Activated naive CD4-positive, alpha-beta T cell treated with anti-CD3 and anti-CD28 coated beads for 36 hours (primary cell): ENCODE results near the gene RSKR. TPM values are rescaled to one million over a fixed set of nuclear protein-coding genes. Genes with fewer than 3 reads are reported as not detected.

Source experiments
- CTCF ChIA-PET: fragments of 350-600 bp; sonication (Branson Sonifier 250); formaldehyde crosslinking; loops from one replicate; lab custom pipeline; 2021; ENCODE audit warnings: antibody characterized with exemption; lab: Charles Lee
- DNase-seq: peaks from one replicate; pipeline ENCODE4 v3.0.0-alpha.2; 2020
- H3K27ac Mint-ChIP-seq: one replicate; pipeline ENCODE4 v1.8.0; 2021; ENCODE audit warnings: mild to moderate bottlenecking, mixed read lengths
- H3K27me3 Mint-ChIP-seq: one replicate; pipeline ENCODE4 v1.8.0; 2021; ENCODE audit warnings: low read depth, mixed read lengths
- H3K36me3 Mint-ChIP-seq: one replicate; pipeline ENCODE4 v1.8.0; 2021; ENCODE audit warnings: low read depth, mixed read lengths
- H3K4me1 Mint-ChIP-seq: one replicate; pipeline ENCODE4 v1.8.0; 2021; ENCODE audit warnings: low read depth, mixed read lengths
- H3K4me3 Mint-ChIP-seq: one replicate; pipeline ENCODE4 v1.8.0; 2021; ENCODE audit warnings: mild to moderate bottlenecking, moderate library complexity, mixed read lengths
- H3K9me3 Mint-ChIP-seq: one replicate; pipeline ENCODE4 v1.8.0; 2021; ENCODE audit warnings: mixed read lengths
- intact Hi-C: fragments of 100-400 bp; cut with micrococcal nuclease; formaldehyde crosslinking; loops from one replicate; pipeline ENCODE4 v1.15.1; 2023
- total RNA-seq, 2 experiments: library from RNA; stranded (reverse); gene quantifications; one replicate each; pipeline ENCODE4 v1.2.3, GENCODE V29; 2021

The RSKR gene
- total RNA-seq, 2 experiments from 2014 or later: 15.6 TPM

DNA sequence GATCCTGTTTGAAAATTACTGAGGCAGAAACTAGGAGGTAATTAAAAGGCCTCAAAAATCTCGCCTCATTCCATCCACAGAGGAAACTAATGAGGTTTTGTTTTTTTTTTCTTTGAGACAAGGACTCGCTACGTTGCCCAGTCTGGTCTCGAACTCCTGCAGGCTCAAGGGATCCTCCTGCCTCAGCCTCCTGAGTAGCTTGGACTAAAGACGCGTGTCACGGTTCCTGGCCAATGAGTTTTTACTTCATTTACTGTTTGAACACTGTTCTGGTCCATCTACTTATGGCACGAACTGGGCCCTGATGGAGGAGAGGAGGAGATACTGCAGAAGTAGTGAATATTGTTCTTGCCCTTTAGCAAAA, 31.6 kb upstream of the RSKR start:
- H3K4me1 Mint-ChIP-seq: peaks cover 36% of the 10 kb centered on the region
- no peaks in the 10 kb centered on the region for H3K9me3 Mint-ChIP-seq
- H3K27me3 Mint-ChIP-seq: no peaks in the 10 kb centered on the region
- peak overlapping the region; percentile 84 for H3K4me3 Mint-ChIP-seq
- CTCF ChIA-PET: interaction anchor here (0.8 to 4.5 kb wide), 8 partner anchors 16 to 119 kb away, joined by 3 to 56 read pairs (median 6); partner anchors contain the start of genes PIGS, SDF2, SUPT6H and TLCD1
- DNase-seq: peak; percentile 14
- H3K36me3 Mint-ChIP-seq: peaks cover 29% of the 10 kb centered on the region
- H3K27ac Mint-ChIP-seq: peak overlapping the region; percentile 86
- intact Hi-C loops: loop anchor here (1.0 to 5.0 kb wide), 8 partner anchors 16 to 307 kb away; partner anchors contain the start of genes DHRS13, PIGS, PROCA1 and SDF2

GRCh38 chr17:28644787-28645575, 31.0 kb upstream of the RSKR start, which contains the start of gene BLTP2:
TSS of gene BLTP2 (minus strand) at chr17:28645158. CDS start at chr17:28645056, 102 bp downstream.
- peak within 1 kb of the TSS; percentile 86 for H3K27ac Mint-ChIP-seq
- H3K9me3 Mint-ChIP-seq: no peaks in the 10 kb centered on the region
- CTCF ChIA-PET: interaction anchor here (1.0 to 4.5 kb wide), 10 partner anchors 10 to 257 kb away, joined by 3 to 56 read pairs (median 3); partner anchors contain the start of genes DHRS13, SDF2, SUPT6H and TLCD1
- peaks cover 36% of the 10 kb centered on the region for H3K4me1 Mint-ChIP-seq
- H3K36me3 Mint-ChIP-seq: peaks cover 30% of the 10 kb centered on the region
- intact Hi-C loops: loop anchor here (1.0 to 5.0 kb wide), 8 partner anchors 16 to 307 kb away; partner anchors contain the start of genes DHRS13, PIGS, PROCA1 and SDF2
- peak within 1 kb of the TSS; percentile 84 for H3K4me3 Mint-ChIP-seq
- peak; percentile 96 for DNase-seq
- no peaks in the 10 kb centered on the region for H3K27me3 Mint-ChIP-seq

- peak overlapping the region; percentile 65 for H3K27ac Mint-ChIP-seq
- H3K36me3 Mint-ChIP-seq: peaks cover 35% of the 10 kb centered on the region
- DNase-seq: peak; percentile 42
- H3K9me3 Mint-ChIP-seq: no peaks in the 10 kb centered on the region
- peaks cover 39% of the 10 kb centered on the region for H3K4me1 Mint-ChIP-seq
- no peaks in the 10 kb centered on the region for H3K27me3 Mint-ChIP-seq
- intact Hi-C loops: loop anchor here (2.0 kb wide), 2 partner anchors 67 to 73 kb away; partner anchors contain the start of genes PIGS and PROCA1
- CTCF ChIA-PET: interaction anchor here (0.8 to 4.5 kb wide), 13 partner anchors 9 to 258 kb away, joined by 3 to 56 read pairs (median 3); partner anchors contain the start of genes ALDOC, DHRS13, SDF2 and SUPT6H
- H3K4me3 Mint-ChIP-seq: peak overlapping the region; percentile 84
Observed at GRCh38 chr17:28643983-28644786, 30.2 kb upstream of the RSKR start.

DNA sequence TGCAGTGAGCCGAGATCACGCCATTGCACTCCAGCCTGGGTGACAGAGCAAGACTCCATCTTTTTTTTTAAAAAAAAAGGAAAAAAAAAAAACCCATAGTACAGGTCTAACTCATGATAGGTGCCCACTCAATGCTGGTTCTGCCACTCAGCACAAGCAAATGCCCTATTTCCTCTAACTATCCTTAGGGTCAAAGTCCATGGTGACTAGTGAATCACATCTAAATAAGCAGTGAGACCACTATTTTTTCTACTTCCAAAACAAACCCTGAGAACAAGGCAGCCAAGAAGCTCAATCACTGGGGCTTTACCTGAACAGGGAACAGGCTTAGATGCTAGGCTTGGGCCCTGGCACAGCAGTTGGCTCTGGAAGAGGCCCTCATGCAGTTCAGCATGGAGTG, 27.6 kb upstream of the RSKR start:
- no peak for DNase-seq
- intact Hi-C loops: no loop called here
- H3K27me3 Mint-ChIP-seq: no peaks in the 10 kb centered on the region
- H3K36me3 Mint-ChIP-seq: peaks cover 56% of the 10 kb centered on the region
- H3K27ac Mint-ChIP-seq: no peak overlapping the region
- CTCF ChIA-PET: interaction anchor here (0.9 kb wide), 1 partner anchor 11 kb away, joined by 3 read pairs; no protein-coding TSS in a partner anchor
- H3K9me3 Mint-ChIP-seq: no peaks in the 10 kb centered on the region
- peaks cover 36% of the 10 kb centered on the region for H3K4me1 Mint-ChIP-seq
- H3K4me3 Mint-ChIP-seq: no peak overlapping the region

- CTCF ChIA-PET: interaction anchor here (1.1 kb wide), 1 partner anchor 30 kb away, joined by 4 read pairs; no protein-coding TSS in a partner anchor
- intact Hi-C loops: no loop called here
- H3K9me3 Mint-ChIP-seq: no peaks in the 10 kb centered on the region
Observed at GRCh38 chr17:28635506-28635905, 21.5 kb upstream of the RSKR start.

GRCh38 chr17:28634206-28634865, 20.4 kb upstream of the RSKR start:
- H3K4me1 Mint-ChIP-seq: peaks cover 17% of the 10 kb centered on the region
- no peak overlapping the region for H3K27ac Mint-ChIP-seq
- no peaks in the 10 kb centered on the region for H3K9me3 Mint-ChIP-seq
- intact Hi-C loops: no loop called here
- H3K36me3 Mint-ChIP-seq: peaks cover 68% of the 10 kb centered on the region
- CTCF ChIA-PET: interaction anchor here (0.8 to 2.4 kb wide), 7 partner anchors 9 to 93 kb away, joined by 3 to 7 read pairs (median 3); partner anchors contain the start of gene BLTP2
- no peak overlapping the region for H3K4me3 Mint-ChIP-seq
- H3K27me3 Mint-ChIP-seq: no peaks in the 10 kb centered on the region
- no peak for DNase-seq

More at GRCh38 chr17:28635506-28635905, 21.5 kb upstream of the RSKR start:
- H3K27ac Mint-ChIP-seq: no peak overlapping the region
- H3K27me3 Mint-ChIP-seq: no peaks in the 10 kb centered on the region
- no peak overlapping the region for H3K4me3 Mint-ChIP-seq
- H3K4me1 Mint-ChIP-seq: peaks cover 18% of the 10 kb centered on the region
- DNase-seq: no peak
- H3K36me3 Mint-ChIP-seq: peaks cover 73% of the 10 kb centered on the region

DNA sequence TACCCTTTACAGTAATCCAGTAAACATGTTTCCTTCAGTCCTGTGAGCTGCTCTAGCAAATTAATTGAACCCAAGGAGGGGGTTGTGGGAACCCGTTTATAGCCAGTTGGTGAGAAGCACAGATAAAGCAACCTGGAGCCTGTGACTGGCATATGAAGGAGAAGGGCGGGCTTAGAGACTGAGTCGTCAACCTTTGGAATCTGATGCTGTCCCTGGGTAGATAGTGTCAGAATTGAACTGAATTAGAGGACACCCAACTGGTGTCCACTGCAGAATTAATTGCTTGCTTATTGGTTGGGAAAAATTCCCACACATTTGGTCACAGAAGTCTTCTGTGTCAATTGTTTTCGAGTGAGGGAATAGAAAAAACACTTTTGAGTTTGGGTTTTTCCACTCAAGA, 12.8 kb upstream of the RSKR start:
- Mint-ChIP-seq H3K36me3 (peaks cover 36% of the 10 kb centered on the region), H3K4me3 (no peak overlapping the region), H3K27me3 (no peaks in the 10 kb centered on the region), H3K4me1 (peaks cover 7% of the 10 kb centered on the region), H3K27ac (no peak overlapping the region), H3K9me3 (no peaks in the 10 kb centered on the region)
- CTCF ChIA-PET: no interaction called here
- intact Hi-C loops: no loop called here
- no peak for DNase-seq

DNA sequence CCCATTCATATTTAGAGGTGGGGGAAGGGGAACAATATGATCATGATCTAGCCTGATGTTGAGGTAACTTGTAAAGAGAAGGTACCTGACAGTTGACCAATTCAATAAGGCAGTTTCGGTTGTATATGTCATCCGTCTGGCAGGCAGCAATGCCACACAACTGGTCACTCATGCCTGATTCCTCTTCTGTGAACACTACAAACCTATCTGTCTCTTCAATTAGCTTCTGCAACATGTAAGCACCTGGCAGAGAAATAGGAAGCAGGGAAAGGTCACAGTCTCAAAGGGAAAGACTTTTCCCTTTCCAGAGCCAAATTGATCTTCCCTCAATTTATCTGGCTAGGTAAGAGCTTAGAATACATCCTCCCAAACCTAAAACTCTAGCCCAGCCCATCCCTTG, 10.2 kb upstream of the RSKR start:
- Mint-ChIP-seq H3K36me3 (peaks cover 32% of the 10 kb centered on the region), H3K27ac (no peak overlapping the region), H3K4me3 (no peak overlapping the region), H3K4me1 (peaks cover 7% of the 10 kb centered on the region), H3K9me3 (no peaks in the 10 kb centered on the region), H3K27me3 (no peaks in the 10 kb centered on the region)
- intact Hi-C loops: no loop called here
- no peak for DNase-seq
- CTCF ChIA-PET: no interaction called here

DNA sequence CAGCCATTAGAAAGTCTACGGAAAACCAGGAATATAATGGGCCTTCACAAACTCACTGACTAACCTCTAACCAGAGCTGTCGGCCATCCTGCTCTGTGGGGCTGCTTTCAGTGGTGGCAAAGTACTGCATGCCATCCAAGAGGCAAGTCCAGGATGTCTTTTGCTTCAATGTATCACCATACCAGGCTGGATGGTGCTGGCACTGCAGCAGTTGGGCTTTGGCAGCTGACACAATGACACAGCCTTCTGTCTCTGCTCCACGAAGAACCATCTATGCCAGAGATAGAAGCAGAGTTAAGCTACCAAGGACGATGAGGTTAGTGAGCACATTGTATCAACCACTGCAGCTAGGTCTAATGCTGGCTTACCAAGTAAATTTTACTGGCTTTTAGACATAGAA, 9.7 kb upstream of the RSKR start:
- no peak for DNase-seq
- H3K27ac Mint-ChIP-seq: no peak overlapping the region
- no peaks in the 10 kb centered on the region for H3K9me3 Mint-ChIP-seq
- peaks cover 34% of the 10 kb centered on the region for H3K36me3 Mint-ChIP-seq
- H3K27me3 Mint-ChIP-seq: no peaks in the 10 kb centered on the region
- CTCF ChIA-PET: no interaction called here
- H3K4me3 Mint-ChIP-seq: no peak overlapping the region
- intact Hi-C loops: no loop called here
- peaks cover 7% of the 10 kb centered on the region for H3K4me1 Mint-ChIP-seq

GRCh38 chr17:28622186-28622585, 8.2 kb upstream of the RSKR start:
- no peak overlapping the region for H3K4me3 Mint-ChIP-seq
- no peak for DNase-seq
- H3K36me3 Mint-ChIP-seq: peaks cover 33% of the 10 kb centered on the region
- H3K9me3 Mint-ChIP-seq: no peaks in the 10 kb centered on the region
- CTCF ChIA-PET: interaction anchor here (0.7 kb wide), 1 partner anchor 10 kb away, joined by 4 read pairs; no protein-coding TSS in a partner anchor
- intact Hi-C loops: no loop called here
- H3K4me1 Mint-ChIP-seq: peaks cover 6% of the 10 kb centered on the region
- H3K27ac Mint-ChIP-seq: no peak overlapping the region
- no peaks in the 10 kb centered on the region for H3K27me3 Mint-ChIP-seq

DNA sequence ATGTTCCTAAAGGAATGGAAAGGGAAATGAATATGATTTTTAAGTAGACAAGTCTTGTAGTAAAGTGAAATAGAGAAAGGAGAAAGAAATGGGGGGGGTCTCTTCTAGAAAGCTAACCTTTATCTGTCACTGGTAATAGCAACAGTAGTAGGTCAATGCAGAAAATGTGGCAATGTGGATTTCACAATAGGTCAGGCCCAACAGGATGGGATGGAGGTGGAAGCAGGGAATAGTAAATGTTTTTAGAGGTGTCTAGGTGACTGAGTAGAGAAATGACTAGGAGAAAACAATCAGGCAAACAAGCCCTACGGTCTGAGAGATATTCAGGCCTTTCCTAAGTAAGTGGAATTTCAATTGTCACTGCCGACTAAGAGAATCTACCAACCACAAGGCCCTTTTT, 6.0 kb upstream of the RSKR start:
- H3K27ac Mint-ChIP-seq: no peak overlapping the region
- no peak for DNase-seq
- no peaks in the 10 kb centered on the region for H3K4me1 Mint-ChIP-seq
- CTCF ChIA-PET: no interaction called here
- H3K4me3 Mint-ChIP-seq: no peak overlapping the region
- intact Hi-C loops: no loop called here
- peaks cover 30% of the 10 kb centered on the region for H3K36me3 Mint-ChIP-seq
- no peaks in the 10 kb centered on the region for H3K27me3 Mint-ChIP-seq
- no peaks in the 10 kb centered on the region for H3K9me3 Mint-ChIP-seq
